Mesodermal cell (in vitro differentiated cells): ENCODE data around the gene SLC25A3.
"Not testable (repeated sequence)": the region's sequence is repeated elsewhere in the genome, so short reads cannot be mapped to it uniquely, and the experiment has no call there.

Source experiments
- H3K27ac ChIP-seq: 2 replicates; pipeline ENCODE4 v1.7.0; 2013; ENCODE audit warnings: mild to moderate bottlenecking, low read depth, low read length, moderate library complexity; ENCODE audit not compliant: severe bottlenecking
- H3K36me3 ChIP-seq: 2 replicates; pipeline ENCODE4 v1.7.1; 2013; ENCODE audit warnings: mild to moderate bottlenecking, low read length, moderate library complexity; ENCODE audit not compliant: control insufficient read depth, insufficient read depth
- H3K4me1 ChIP-seq: one replicate; pipeline ENCODE4 v1.7.1; 2013; ENCODE audit warnings: mild to moderate bottlenecking, low read length; ENCODE audit not compliant: insufficient read depth, control insufficient read depth, poor library complexity, severe bottlenecking
- H3K4me3 ChIP-seq: 2 replicates; pipeline ENCODE4 v1.7.0; 2013; ENCODE audit warnings: low read length, control low read depth, mild to moderate bottlenecking; ENCODE audit not compliant: insufficient read depth, poor library complexity, severe bottlenecking; ENCODE audit errors: extremely low read depth
- H3K9me3 ChIP-seq: 2 replicates; pipeline ENCODE4 v1.7.1; 2013; ENCODE audit warnings: mild to moderate bottlenecking, low read length, moderate library complexity; ENCODE audit not compliant: control insufficient read depth
- WGBS, 2 experiments: methylation state at CpG; one replicate each; pipeline ENCODE4 v1.1.5; 2013; ENCODE audit warnings: missing lambda C conversion rate in 2 of 2; ENCODE audit not compliant: insufficient coverage in 2 of 2; 5-methylcytosine and 5-hydroxymethylcytosine counted together

The SLC25A3 gene

DNA sequence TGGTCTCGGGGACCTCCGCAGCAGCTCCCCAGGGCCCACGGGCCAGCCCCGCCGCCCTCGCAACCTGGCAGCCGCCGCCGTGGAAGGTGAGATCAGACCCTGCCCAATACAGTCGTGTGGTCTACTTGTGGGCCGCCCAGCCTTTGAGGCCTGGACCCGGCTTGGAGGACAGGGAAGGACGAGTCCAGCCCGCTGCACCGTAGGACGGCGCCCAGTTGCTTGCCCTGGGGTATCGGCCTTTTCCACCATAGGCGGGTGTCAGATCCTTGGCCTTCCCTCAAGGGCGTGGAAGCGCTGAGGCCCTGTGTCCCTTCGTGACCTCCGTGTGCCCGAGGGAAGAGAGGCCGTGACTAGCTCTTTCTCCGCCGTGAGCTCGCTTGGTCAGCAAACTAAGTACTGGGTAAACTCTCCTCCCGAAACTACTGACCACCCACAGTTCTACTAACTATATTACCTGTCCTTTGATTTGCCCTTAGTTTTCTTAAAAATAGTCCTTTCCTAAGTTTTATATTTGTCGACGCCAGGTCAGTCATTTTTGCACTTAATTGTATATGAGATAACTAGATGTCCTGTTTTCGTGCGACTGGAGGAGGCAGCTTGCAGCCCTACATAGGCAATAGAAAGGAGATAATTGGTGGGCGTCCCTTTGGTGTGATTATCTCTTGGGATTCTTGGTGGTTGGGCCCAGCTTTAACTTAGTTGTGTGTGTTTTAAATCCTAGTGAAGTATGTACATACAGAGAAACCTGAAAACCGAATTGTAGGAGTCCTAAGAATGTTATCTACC is 757 bp downstream of the SLC25A3 start:
- Histone ChIP-seq H3K36me3 (peaks cover 43% of the 10 kb centered on the region), H3K4me1 (peaks cover 7% of the 10 kb centered on the region), H3K9me3 (no peaks in the 10 kb centered on the region), H3K4me3 (peak overlapping the region; percentile 100), H3K27ac (peak overlapping the region; percentile 89)
- WGBS, 2 experiments = 0 to 1% methylated on average over 23 to 32 of the region's 35 CpGs

DNA sequence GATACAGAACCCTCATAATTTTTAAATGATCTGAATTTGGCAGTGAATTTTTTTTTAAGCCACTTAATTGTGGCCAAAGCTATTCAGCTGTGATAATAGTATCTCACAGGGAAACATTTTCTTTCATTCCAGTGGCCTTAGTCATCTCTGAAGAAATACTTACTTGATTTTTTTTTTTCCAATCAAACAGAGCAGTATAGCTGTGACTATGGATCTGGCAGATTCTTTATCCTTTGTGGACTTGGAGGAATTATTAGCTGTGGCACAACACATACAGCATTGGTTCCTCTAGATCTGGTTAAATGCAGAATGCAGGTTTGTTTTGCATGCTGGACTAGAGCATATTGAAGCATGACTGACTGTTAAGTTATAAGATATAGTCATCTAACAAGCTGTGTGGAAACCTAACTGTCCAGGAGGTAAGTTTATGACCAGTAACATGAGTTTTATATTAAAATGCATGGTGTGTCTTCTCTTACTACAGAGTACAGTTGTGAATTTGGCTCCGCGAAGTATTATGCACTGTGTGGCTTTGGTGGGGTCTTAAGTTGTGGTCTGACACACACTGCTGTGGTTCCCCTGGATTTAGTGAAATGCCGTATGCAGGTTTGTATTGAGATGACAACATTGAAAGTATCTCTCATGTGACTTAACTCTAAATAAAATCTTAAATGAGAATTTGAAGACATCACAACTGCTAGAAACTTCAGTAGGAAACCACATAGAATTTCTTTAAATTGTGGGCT is 1.9 kb downstream of the SLC25A3 start:
- WGBS, 2 experiments = 90 to 92% methylated on average over 2 of the region's 3 CpGs
- H3K36me3 ChIP-seq = peaks cover 55% of the 10 kb centered on the region
- no peaks in the 10 kb centered on the region for H3K9me3 ChIP-seq
- peak overlapping the region; percentile 100 for H3K4me3 ChIP-seq
- H3K27ac ChIP-seq = peak overlapping the region; percentile 89
- H3K4me1 ChIP-seq = peaks cover 7% of the 10 kb centered on the region

DNA sequence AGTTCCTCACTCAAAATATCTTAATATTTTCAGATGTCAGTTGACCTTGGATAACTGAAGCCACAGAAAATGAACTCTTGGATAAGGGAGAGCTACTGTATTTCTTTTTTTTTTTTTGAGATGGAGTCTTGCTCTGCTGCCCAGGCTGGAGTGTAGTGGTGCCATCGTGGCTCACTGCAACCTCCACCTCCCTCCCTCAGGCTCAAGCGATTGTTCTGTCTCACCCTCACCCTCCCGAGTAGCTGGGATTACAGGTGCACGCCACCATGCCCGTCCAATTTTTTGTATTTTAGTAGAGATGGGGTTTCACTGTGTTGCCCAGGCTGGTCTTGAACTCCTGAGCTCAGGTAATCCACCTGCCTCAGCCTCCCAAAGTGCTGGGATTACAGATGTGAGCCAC is 3.8 kb downstream of the SLC25A3 start:
- H3K4me1 ChIP-seq, H3K4me3 ChIP-seq, H3K9me3 ChIP-seq, H3K27ac ChIP-seq: not testable (repeated sequence)
- WGBS, 2 experiments = no CpG with 5 or more reads among the region's 5 CpGs
- H3K36me3 ChIP-seq = peaks cover 72% of the 10 kb centered on the region

DNA sequence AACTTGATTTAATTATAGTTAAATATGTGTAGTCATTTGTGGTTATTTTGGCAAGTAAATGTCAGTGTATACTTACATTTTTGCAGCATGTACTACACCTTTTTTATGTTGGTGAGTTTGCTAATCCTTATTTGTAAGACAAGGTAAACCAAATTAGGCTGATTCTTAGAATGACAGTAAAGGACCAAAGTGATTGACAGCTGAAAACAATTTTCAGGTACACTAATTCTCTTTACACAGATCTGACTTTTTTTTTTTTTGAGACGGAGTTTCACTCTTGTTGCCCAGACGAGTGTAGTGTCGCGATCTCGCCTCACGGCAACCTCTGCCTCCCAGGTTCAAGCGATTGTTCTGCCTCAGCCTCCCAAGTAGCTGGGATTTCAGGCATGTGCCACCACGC is 8.4 kb downstream of the SLC25A3 start:
- H3K27ac ChIP-seq = no peak overlapping the region
- peaks cover 76% of the 10 kb centered on the region for H3K36me3 ChIP-seq
- 90 to 92% methylated on average over 5 to 8 of the region's 8 CpGs for WGBS, 2 experiments
- no peaks in the 10 kb centered on the region for H3K9me3 ChIP-seq
- H3K4me3 ChIP-seq = no peak overlapping the region
- H3K4me1 ChIP-seq = no peaks in the 10 kb centered on the region

DNA sequence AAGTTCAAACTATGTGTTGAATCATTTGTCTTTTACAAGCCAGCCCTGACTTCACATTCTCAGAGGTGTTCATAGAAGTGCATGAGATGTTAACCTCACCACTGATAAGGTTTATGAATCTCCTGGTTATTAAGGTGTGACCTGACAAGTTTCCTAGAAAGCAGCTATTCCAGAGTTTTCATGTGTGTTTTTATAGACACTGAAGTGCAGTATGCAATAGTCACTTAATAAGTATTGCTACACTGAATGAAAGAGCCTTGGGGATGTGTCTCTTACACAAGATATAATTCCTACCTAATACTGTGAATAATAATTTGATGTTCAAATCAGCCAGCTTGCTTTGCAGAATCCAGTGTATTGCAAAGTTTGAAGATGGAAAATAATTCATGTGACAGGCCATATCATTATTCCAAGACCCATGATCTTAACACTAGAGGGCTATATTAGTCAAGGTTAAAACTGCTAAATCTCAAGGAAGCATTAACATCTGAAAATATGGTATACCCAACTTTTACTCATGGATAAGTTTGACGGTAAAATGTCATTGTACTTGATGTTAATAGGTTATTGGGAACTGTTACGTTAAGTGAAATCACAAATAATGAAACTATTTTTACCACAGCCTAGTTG is 13.0 kb downstream of the SLC25A3 start:
- WGBS, 2 experiments = no CpG with 5 or more reads among the region's 2 CpGs
- Histone ChIP-seq H3K36me3 (peaks cover 30% of the 10 kb centered on the region), H3K9me3 (no peaks in the 10 kb centered on the region), H3K4me1 (no peaks in the 10 kb centered on the region), H3K27ac (no peak overlapping the region), H3K4me3 (no peak overlapping the region)

DNA sequence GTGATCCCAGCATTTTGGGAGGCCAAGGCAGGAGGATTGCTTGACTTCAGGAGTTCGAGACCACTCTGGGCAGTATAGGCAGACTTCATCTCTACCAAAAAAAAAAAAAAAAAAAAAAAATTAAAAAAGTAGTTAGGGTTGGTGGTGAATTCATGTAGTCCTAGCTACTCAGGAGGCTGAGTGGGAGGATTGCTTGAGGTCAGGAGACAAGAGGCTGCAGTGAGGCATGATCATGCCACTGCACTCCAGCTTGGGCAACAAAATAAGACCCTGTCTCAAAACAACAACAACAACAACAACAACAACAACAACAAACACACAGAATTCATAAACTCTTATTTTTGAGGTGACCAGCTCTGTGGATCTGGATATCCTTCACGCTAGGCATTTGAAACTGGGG is 17.1 kb downstream of the SLC25A3 start:
- Histone ChIP-seq H3K36me3 (no peaks in the 10 kb centered on the region), H3K9me3 (no peaks in the 10 kb centered on the region), H3K4me3 (no peak overlapping the region), H3K27ac (no peak overlapping the region), H3K4me1 (no peaks in the 10 kb centered on the region)
- WGBS, 2 experiments = no CpG with 5 or more reads among the region's 2 CpGs

DNA sequence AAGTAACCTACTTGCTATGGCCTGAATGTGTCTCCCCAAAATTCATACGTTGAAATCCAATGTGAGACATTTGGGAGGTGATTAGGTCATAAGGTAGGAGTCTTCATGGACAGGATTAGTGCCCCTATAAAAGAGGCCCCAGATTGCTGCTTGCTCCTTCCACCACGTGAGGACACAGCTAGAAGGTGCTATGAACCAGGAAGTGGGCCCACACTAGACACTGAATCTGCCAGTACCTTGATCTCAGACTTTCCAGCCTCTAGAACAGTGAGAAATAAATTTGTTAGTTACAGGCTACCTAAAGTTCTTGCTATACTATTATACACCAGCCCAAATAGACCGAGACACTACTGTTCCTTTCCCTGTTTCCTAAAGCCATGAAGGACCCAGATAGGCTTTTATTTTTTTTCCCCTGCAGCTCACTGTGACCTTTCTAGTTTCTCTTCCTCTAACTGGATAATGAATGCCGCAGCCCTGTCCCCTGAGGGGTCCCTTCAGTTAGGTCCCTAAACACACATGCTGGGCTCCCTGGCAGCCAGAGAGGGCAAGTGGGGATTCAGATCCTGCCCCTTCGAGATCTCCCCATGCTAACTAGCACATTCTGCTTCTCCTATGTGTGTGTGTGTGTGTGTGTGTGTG is 19.3 kb downstream of the SLC25A3 start:
- no peaks in the 10 kb centered on the region for H3K36me3 ChIP-seq
- no peaks in the 10 kb centered on the region for H3K9me3 ChIP-seq
- no peak overlapping the region for H3K27ac ChIP-seq
- H3K4me3 ChIP-seq = no peak overlapping the region
- no peaks in the 10 kb centered on the region for H3K4me1 ChIP-seq
- 86% methylated on average over 2 to 3 of the region's 5 CpGs for WGBS, 2 experiments

DNA sequence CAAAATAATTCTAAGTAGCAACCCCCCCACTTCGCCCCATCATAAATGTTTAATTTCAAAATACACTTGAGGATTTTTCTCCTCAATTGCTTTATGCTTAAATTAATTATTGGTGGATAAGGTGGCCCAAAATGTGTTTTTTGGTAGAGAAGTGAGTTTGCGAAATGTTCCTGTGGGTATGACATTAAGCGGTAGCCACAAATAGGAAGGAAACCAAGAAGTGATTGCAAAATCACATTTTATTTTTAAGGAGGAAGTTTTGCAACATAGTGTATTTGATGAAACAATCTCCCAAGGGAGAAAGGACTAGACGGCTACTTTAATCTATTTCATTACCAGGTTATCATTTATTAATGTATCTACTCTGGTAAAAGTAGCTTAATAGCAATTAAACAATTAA is 25.5 kb downstream of the SLC25A3 start:
- WGBS, 2 experiments = 100% methylated on average over 2 of the region's 4 CpGs
- Histone ChIP-seq H3K9me3 (no peaks in the 10 kb centered on the region), H3K4me3 (no peak overlapping the region), H3K27ac (no peak overlapping the region), H3K36me3 (no peaks in the 10 kb centered on the region), H3K4me1 (no peaks in the 10 kb centered on the region)

DNA sequence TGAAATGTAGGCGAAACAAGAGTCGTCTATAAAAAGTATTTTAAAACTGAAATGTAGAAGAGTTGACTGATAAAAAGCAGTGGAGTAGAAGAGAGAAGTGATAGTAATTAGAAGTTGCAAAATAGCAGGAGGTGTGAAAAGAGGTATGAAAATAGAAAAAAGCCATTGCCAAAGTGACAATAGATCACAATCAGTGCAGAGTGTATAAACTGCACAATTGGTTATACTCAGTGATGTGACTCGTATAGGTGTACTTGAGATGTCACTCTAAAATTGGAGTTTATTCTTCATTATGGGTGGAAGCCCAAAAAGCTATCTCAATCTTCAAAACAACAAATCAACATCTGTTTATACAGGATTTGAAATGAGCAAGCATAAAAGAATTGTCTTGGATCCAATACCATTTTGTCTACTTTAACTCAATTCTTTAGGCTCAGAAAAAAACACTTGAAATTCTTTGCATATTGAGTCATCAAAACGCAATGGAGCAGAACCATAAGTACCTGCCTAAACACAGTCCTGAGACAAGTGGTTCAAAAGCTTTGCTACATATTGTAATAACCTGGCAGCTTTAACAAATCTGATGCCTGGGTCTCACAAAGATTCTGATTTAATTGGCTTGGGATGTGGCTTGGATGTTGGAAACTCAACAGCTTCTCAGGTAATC is 42.3 kb downstream of the SLC25A3 start:
- whole genome bisulfite sequencing, 2 experiments = 95 to 96% methylated on average over 3 of the region's 4 CpGs
- H3K36me3 ChIP-seq = peaks cover 73% of the 10 kb centered on the region
- peaks cover 12% of the 10 kb centered on the region for H3K4me1 ChIP-seq
- H3K27ac ChIP-seq = peak overlapping the region; percentile 6
- no peak overlapping the region for H3K4me3 ChIP-seq
- H3K9me3 ChIP-seq = no peaks in the 10 kb centered on the region

DNA sequence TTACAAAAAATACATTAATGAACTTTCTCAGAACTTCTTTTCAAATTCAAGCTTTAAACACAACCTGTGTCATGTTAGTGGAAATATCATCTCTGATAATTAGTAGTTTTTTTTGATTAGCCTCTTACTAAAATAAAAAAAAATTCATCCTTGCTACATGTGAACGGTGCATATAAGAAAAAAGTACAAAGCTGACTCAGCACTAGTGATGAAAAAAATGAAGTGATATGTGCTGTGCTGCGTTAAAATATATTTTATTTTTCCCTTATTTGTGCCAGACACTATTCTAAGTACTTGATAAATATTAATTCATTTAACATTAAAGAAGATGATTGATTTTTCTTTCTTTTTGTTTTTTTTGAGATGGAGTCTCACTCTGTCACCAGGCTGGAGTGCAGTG is 43.6 kb downstream of the SLC25A3 start:
- no CpG with 5 or more reads among the region's 2 CpGs for WGBS, 2 experiments

More for the DNA sequence above, 43.6 kb downstream of the SLC25A3 start:
- Histone ChIP-seq H3K9me3 (no peaks in the 10 kb centered on the region), H3K27ac (no peak overlapping the region), H3K36me3 (peaks cover 73% of the 10 kb centered on the region), H3K4me1 (peaks cover 12% of the 10 kb centered on the region), H3K4me3 (no peak overlapping the region)
